M059J (cell line): Measurements from ENCODE around the gene PDE1C. TPM values are rescaled to one million over a fixed set of nuclear protein-coding genes. Genes with fewer than 3 reads are reported as not detected.

Experiments used
- DNase-seq: peaks from one replicate; pipeline ENCODE4 v3.0.0-alpha.2; 2012; ENCODE audit warnings: low read depth
- total RNA-seq: library from RNA; depleted of rRNA; stranded (reverse); fragments of >200 nt; shearing (Covaris generic); gene quantifications from 2 replicates; pipeline ENCODE4 v1.2.3, GENCODE V29; 2014

The PDE1C gene
- total RNA-seq, 1 experiment from 2014 or later, result 70.6 TPM

- no peak for DNase-seq
These were observed 4.8 kb upstream of the PDE1C start for GRCh38 chr7:32074787-32075585.

- peak; percentile 55 for DNase-seq
These were observed 3.3 kb upstream of the PDE1C start for GRCh38 chr7:32073533-32073932.

GRCh38 chr7:32072397-32072796, 2.2 kb upstream of the PDE1C start:
- peak; percentile 71 for DNase-seq

- DNase-seq, result no peak
These were observed 1.4 kb upstream of the PDE1C start for GRCh38 chr7:32071466-32072091.

- DNase-seq, result peak; percentile 61
These were observed 179 bp downstream of the PDE1C start for GRCh38 chr7:32070051-32070405.

GRCh38 chr7:32069116-32069650, 1.0 kb downstream of the PDE1C start:
- DNase-seq, result peak; percentile 70

- peak; percentile 62 for DNase-seq
These were observed 1.7 kb downstream of the PDE1C start for GRCh38 chr7:32068411-32069101.

- DNase-seq, result peak; percentile 61
These were observed 3.8 kb downstream of the PDE1C start for GRCh38 chr7:32066441-32066840.

GRCh38 chr7:32063614-32064013, 6.6 kb downstream of the PDE1C start:
- no peak for DNase-seq

- peak; percentile 82 for DNase-seq
These were observed 8.1 kb downstream of the PDE1C start for GRCh38 chr7:32062150-32062549.

GRCh38 chr7:32061346-32061745, 8.9 kb downstream of the PDE1C start:
- no peak for DNase-seq

GRCh38 chr7:32059289-32060011, 10.8 kb downstream of the PDE1C start:
- DNase-seq, result peak; percentile 78

- DNase-seq, result no peak
These were observed 12.2 kb downstream of the PDE1C start for GRCh38 chr7:32058002-32058401.

- no peak for DNase-seq
These were observed 13.4 kb downstream of the PDE1C start for GRCh38 chr7:32056767-32057166.

- DNase-seq, result no peak
These were observed 17.0 kb downstream of the PDE1C start for GRCh38 chr7:32053204-32053603.

- no peak for DNase-seq
These were observed 19.1 kb downstream of the PDE1C start for GRCh38 chr7:32051128-32051527.

GRCh38 chr7:32049599-32049998, 20.6 kb downstream of the PDE1C start:
- no peak for DNase-seq

- peak; percentile 69 for DNase-seq
These were observed 21.2 kb downstream of the PDE1C start for GRCh38 chr7:32048970-32049491.

- DNase-seq, result no peak
These were observed 22.4 kb downstream of the PDE1C start for GRCh38 chr7:32047801-32048200.

- DNase-seq, result peak; percentile 53
These were observed 23.1 kb downstream of the PDE1C start for GRCh38 chr7:32047075-32047474.

GRCh38 chr7:32045228-32045627, 25.0 kb downstream of the PDE1C start:
- no peak for DNase-seq

- no peak for DNase-seq
These were observed 25.5 kb downstream of the PDE1C start for GRCh38 chr7:32044739-32045138.
